Ovary (tissue), 9 donors: ENCODE results near the gene NGF. TPM values are rescaled to one million over a fixed set of nuclear protein-coding genes. Genes with fewer than 3 reads are reported as not detected.

Source experiments
- DNase-seq, 5 donors: peaks; one replicate each; pipeline ENCODE4 v3.0.0-alpha.2; 2019 to 2020
- H3K27ac ChIP-seq, 2 donors: fragments of 200-600 bp; one replicate each; pipeline versions ENCODE4 v1.5.1 to v1.8.0; 2019 to 2022
- H3K27me3 ChIP-seq: fragments of 200-600 bp; one replicate; pipeline ENCODE4 v1.8.0; 2022
- H3K36me3 ChIP-seq: fragments of 200-600 bp; sonication (generic); one replicate; pipeline ENCODE4 v1.5.1; 2019
- H3K4me1 ChIP-seq: one replicate; pipeline ENCODE4 v1.8.1; 2013; ENCODE audit warnings: mild to moderate bottlenecking, moderate library complexity; ENCODE audit not compliant: insufficient read depth
- H3K4me3 ChIP-seq: fragments of 200-600 bp; sonication (generic); one replicate; pipeline ENCODE4 v1.5.1; 2017
- H3K9me3 ChIP-seq, 2 donors: fragments of 200-600 bp in 1 of 2; sonication (generic) in 1 of 2; one replicate each; pipeline versions ENCODE4 v1.5.1 to v1.8.1; 2013 to 2019; ENCODE audit warnings: mild to moderate bottlenecking in 1 of 2, moderate library complexity in 1 of 2
- CTCF ChIP-seq, 3 donors: fragments of 450-650 bp in 2 of 3; fragments of 200-600 bp in 1 of 3; IDR thresholded peaks; one replicate each; pipeline versions ENCODE4 v1.5.1 to v1.8.0; 2016 to 2022; ENCODE audit warnings: antibody characterized with exemption in 3 of 3, mild to moderate bottlenecking in 1 of 3
- EP300 ChIP-seq: sonication (generic); formaldehyde crosslinking; IDR thresholded peaks from one replicate; pipeline ENCODE4 v1.6.1; 2017; ENCODE audit warnings: antibody characterized with exemption
- POLR2A ChIP-seq: fragments of 450-650 bp; IDR thresholded peaks from one replicate; pipeline ENCODE4 v1.6.1; 2017; ENCODE audit warnings: antibody characterized with exemption, mild to moderate bottlenecking, moderate library complexity
- WGBS, 3 donors: extraction: QIAGEN DNeasy Blood & Tissue Kit in 1 of 3; methylation state at CpG; one replicate each; pipeline versions ENCODE4 v1.1.5 to v1.1.7; 2013 to 2017; 5-methylcytosine and 5-hydroxymethylcytosine counted together
- intact Hi-C, 4 donors: fragments of 100-400 bp; cut with DNase I; formaldehyde crosslinking; loops; one replicate each; pipeline versions ENCODE4 v1.11.0 to v1.15.1; 2022 to 2023
- polyA plus RNA-seq, 2 donors: library from polyadenylated mRNA; stranded (reverse); fragments of 200-250 nt in 1 of 2; fragments of 350-450 nt in 1 of 2; fragmentation: Illumina TruSeq in 1 of 2; extraction: RNeasy Lipid Tissue Mini Kit (QIAGEN cat#74804) in 1 of 2; gene quantifications; one replicate each; pipeline ENCODE4 v1.2.3, GENCODE V29; 2013 to 2014
- total RNA-seq, 7 donors: library from RNA; depleted of rRNA in 2 of 7; stranded (reverse); fragments of >200 nt in 2 of 7; fragmentation: NEBNext Ultra II Directional in 3 of 7; extraction: Animal tissue kit (Norgen Biotek cat#: 25700) in 3 of 7; gene quantifications; one replicate each; pipeline versions ENCODE4 v1.1.0 to v1.2.4, GENCODE V29; 2016 to 2023
- donor health status: DM: no; HTN: no; CAD: no; lungs with moderate emphysema.
- donor health status: DM: no; HTN: no; CAD: no.
- donor health status: Bipolar disorder and iron deficiency.
- donor health status: DM: yes; HTN: yes; CAD: no.
- donor health status: DM: no; HTN: no; CAD: no.
- donor health status: DM: yes; HTN: yes; CAD: no.

NGF gene
- total and polyA plus RNA-seq, 9 donors = 3.0 to 43.4 (median 14.1) TPM

DNA sequence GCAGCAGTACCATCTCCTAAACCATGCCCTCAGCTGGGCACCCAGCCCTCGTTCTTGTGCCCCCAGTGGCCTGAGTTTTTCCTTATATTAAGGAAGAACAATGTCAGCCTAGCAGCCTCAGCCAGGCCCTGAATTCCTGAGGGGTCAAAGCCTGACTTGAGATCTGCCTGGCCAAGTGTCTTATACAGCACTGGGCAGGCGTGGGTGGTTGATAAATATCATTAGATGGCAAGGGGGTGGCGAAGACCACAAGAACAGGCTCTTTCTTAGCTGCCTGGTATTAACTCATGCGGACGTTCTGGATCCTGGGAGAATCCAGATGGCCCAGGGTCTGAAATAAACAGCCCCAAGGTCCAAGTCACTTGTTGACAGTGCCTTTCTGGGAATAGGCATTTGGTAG lies 18.3 kb downstream of the NGF start:
- intact Hi-C loops = no loop called here
- no peak overlapping the region for H3K27ac ChIP-seq
- no peaks in the 10 kb centered on the region for H3K27me3 ChIP-seq
- H3K4me1 ChIP-seq = peaks cover 18% of the 10 kb centered on the region
- H3K9me3 ChIP-seq = no peaks in the 10 kb centered on the region
- H3K4me3 ChIP-seq = no peak overlapping the region
- no peak for DNase-seq
- 53 to 81% (median 56%) methylated on average over 5 of the region's 5 CpGs for WGBS, 3 donors
- TF ChIP-seq POLR2A = no peak
- TF ChIP-seq EP300 = no peak
- no peak for TF ChIP-seq CTCF (IDR thresholded peaks at IDR 0.05)
- H3K36me3 ChIP-seq = no peaks in the 10 kb centered on the region

- H3K27ac ChIP-seq = no peak overlapping the region
- H3K4me3 ChIP-seq = no peak overlapping the region
- H3K9me3 ChIP-seq = no peaks in the 10 kb centered on the region
- H3K36me3 ChIP-seq = no peaks in the 10 kb centered on the region
- TF ChIP-seq POLR2A (no peak), EP300 (no peak), CTCF (IDR thresholded peaks at IDR 0.05) (no peak)
- no peak for DNase-seq
- WGBS, 3 donors = 43 to 60% (median 48%) methylated on average over 11 of the region's 11 CpGs
- H3K27me3 ChIP-seq = no peaks in the 10 kb centered on the region
- peaks cover 18% of the 10 kb centered on the region for H3K4me1 ChIP-seq
- intact Hi-C loops = no loop called here
Measured at GRCh38 chr1:115317101-115318012, 20.7 kb downstream of the NGF start.

GRCh38 chr1:115314765-115315164 lies 23.3 kb downstream of the NGF start:
- peak in 1 of 5 donors; percentile 25 for DNase-seq
- Histone ChIP-seq H3K4me3 (no peak overlapping the region), H3K9me3 (no peaks in the 10 kb centered on the region), H3K36me3 (no peaks in the 10 kb centered on the region), H3K4me1 (peaks cover 21% of the 10 kb centered on the region), H3K27me3 (no peaks in the 10 kb centered on the region), H3K27ac (no peak overlapping the region)
- intact Hi-C loops = no loop called here
- WGBS, 3 donors = 6 to 12% (median 9%) methylated on average over 3 of the region's 3 CpGs
- no peak for TF ChIP-seq EP300

- H3K9me3 ChIP-seq = no peaks in the 10 kb centered on the region
- H3K27me3 ChIP-seq = no peaks in the 10 kb centered on the region
- 43 to 57% (median 47%) methylated on average over 4 of the region's 4 CpGs for WGBS, 3 donors
- no peaks in the 10 kb centered on the region for H3K36me3 ChIP-seq
- no peak for DNase-seq
- no peak overlapping the region for H3K27ac ChIP-seq
- peaks cover 21% of the 10 kb centered on the region for H3K4me1 ChIP-seq
- intact Hi-C loops = no loop called here
- TF ChIP-seq EP300 = no peak
- TF ChIP-seq CTCF (IDR thresholded peaks at IDR 0.05) = no peak
- TF ChIP-seq POLR2A = no peak
- H3K4me3 ChIP-seq = no peak overlapping the region
Measured at GRCh38 chr1:115314092-115314491, 24.0 kb downstream of the NGF start.

GRCh38 chr1:115313182-115313581 lies 24.9 kb downstream of the NGF start:
- no peaks in the 10 kb centered on the region for H3K9me3 ChIP-seq
- no peak for DNase-seq
- intact Hi-C loops = no loop called here
- 74 to 87% (median 86%) methylated on average over 1 of the region's 1 CpG for WGBS, 3 donors
- H3K27ac ChIP-seq = no peak overlapping the region
- H3K4me1 ChIP-seq = peaks cover 21% of the 10 kb centered on the region
- no peak overlapping the region for H3K4me3 ChIP-seq
- H3K27me3 ChIP-seq = no peaks in the 10 kb centered on the region
- H3K36me3 ChIP-seq = no peaks in the 10 kb centered on the region
- TF ChIP-seq EP300 (no peak), POLR2A (no peak), CTCF (IDR thresholded peaks at IDR 0.05) (no peak)
